Neural progenitor cell (in vitro differentiated cells): ENCODE measurements around the gene CCDC102B. TPM values are rescaled to one million over a fixed set of nuclear protein-coding genes. Genes with fewer than 3 reads are reported as not detected.

Experiments used
- DNase-seq: peaks from one replicate; pipeline ENCODE4 v3.0.0-alpha.2; 2016; ENCODE audit warnings: low spot score
- H2AFZ ChIP-seq: fragments of 200-600 bp; sonication (generic); replicated peaks from 2 replicates; pipeline ENCODE4 v1.6.1; 2016; ENCODE audit warnings: antibody characterized with exemption
- H3F3A ChIP-seq: fragments of 200-600 bp; sonication (generic); 2 replicates; pipeline ENCODE4 v1.6.1; 2016; ENCODE audit warnings: antibody characterized with exemption, low read depth
- H3K27ac ChIP-seq: fragments of 200-600 bp; sonication (generic); 2 replicates; pipeline ENCODE4 v1.5.1; 2016; ENCODE audit warnings: mild to moderate bottlenecking
- H3K27me3 ChIP-seq: fragments of 200-600 bp; sonication (generic); 2 replicates; pipeline ENCODE4 v1.6.1; 2016; ENCODE audit warnings: mild to moderate bottlenecking, moderate library complexity
- H3K36me3 ChIP-seq: fragments of 200-600 bp; sonication (generic); 2 replicates; pipeline ENCODE4 v1.5.1; 2016
- H3K4me1 ChIP-seq: fragments of 200-600 bp; sonication (generic); 2 replicates; pipeline ENCODE4 v1.6.1; 2016; ENCODE audit warnings: mixed run types
- H3K4me2 ChIP-seq: fragments of 200-600 bp; sonication (generic); 2 replicates; pipeline ENCODE4 v1.6.1; 2016
- H3K4me3 ChIP-seq: fragments of 200-600 bp; sonication (generic); 2 replicates; pipeline ENCODE4 v1.5.1; 2016
- H3K79me2 ChIP-seq: fragments of 200-600 bp; sonication (generic); 2 replicates; pipeline ENCODE4 v1.6.1; 2016; ENCODE audit warnings: low read depth
- H3K9ac ChIP-seq: fragments of 200-600 bp; sonication (generic); 2 replicates; pipeline ENCODE4 v1.6.1; 2016
- H3K9me3 ChIP-seq: fragments of 200-600 bp; sonication (generic); 2 replicates; pipeline ENCODE4 v1.5.1; 2016; ENCODE audit warnings: low read depth
- H4K20me1 ChIP-seq: fragments of 200-600 bp; sonication (generic); 2 replicates; pipeline ENCODE4 v1.6.1; 2016; ENCODE audit warnings: low read depth
- H3K27ac Mint-ChIP-seq: 3 replicates; pipeline ENCODE4 v1.8.0; 2021; ENCODE audit warnings: mixed read lengths
- H3K27me3 Mint-ChIP-seq: 2 replicates; pipeline ENCODE4 v1.8.0; 2022; ENCODE audit warnings: low read depth, mild to moderate bottlenecking, inconsistent platforms, moderate library complexity, mixed read lengths; ENCODE audit not compliant: insufficient read depth
- H3K36me3 Mint-ChIP-seq: 3 replicates; pipeline ENCODE4 v1.8.0; 2021; ENCODE audit warnings: mixed read lengths
- H3K4me1 Mint-ChIP-seq: 3 replicates; pipeline ENCODE4 v1.8.0; 2021; ENCODE audit warnings: mixed read lengths
- H3K4me3 Mint-ChIP-seq: 3 replicates; pipeline ENCODE4 v1.8.0; 2021; ENCODE audit warnings: mild to moderate bottlenecking, moderate library complexity, mixed read lengths
- H3K9me3 Mint-ChIP-seq: 3 replicates; pipeline ENCODE4 v1.8.0; 2020; ENCODE audit warnings: mixed read lengths
- CTCF ChIP-seq: fragments of 200-600 bp; sonication (generic); IDR thresholded peaks from 2 replicates; pipeline ENCODE4 v1.5.1; 2017; ENCODE audit warnings: antibody characterized with exemption, mild to moderate bottlenecking
- EZH2 ChIP-seq: fragments of 200-600 bp; sonication (generic); IDR thresholded peaks from 2 replicates; pipeline ENCODE4 v1.6.1; 2017; ENCODE audit warnings: antibody characterized with exemption, mild to moderate bottlenecking, moderate library complexity
- EZH2phosphoT487 ChIP-seq: fragments of 200-600 bp; sonication (generic); IDR thresholded peaks from 2 replicates; pipeline ENCODE4 v1.6.1; 2017; ENCODE audit warnings: antibody characterized with exemption
- total RNA-seq: library from RNA; depleted of rRNA; stranded (reverse); fragments of >200 nt; gene quantifications from 2 replicates; pipeline ENCODE4 v1.2.3, GENCODE V29; 2015; ENCODE audit warnings: low replicate concordance

Gene CCDC102B
- total RNA-seq, 1 donor from 2014 or later, result 26.2 TPM

- H3K4me1 ChIP-seq, result no peaks in the 10 kb centered on the region
- TF ChIP-seq EZH2 (no peak), CTCF (no peak), EZH2phosphoT487 (no peak)
Observed at GRCh38 chr18:68969027-68969426, 171.1 kb downstream of the CCDC102B start.

GRCh38 chr18:68972176-68972575 is 174.3 kb downstream of the CCDC102B start:
- H3K79me2 ChIP-seq, result no peaks in the 10 kb centered on the region
- no peaks in the 10 kb centered on the region for H3K4me1 ChIP-seq
- Mint-ChIP-seq H3K27ac (no peak overlapping the region), H3K36me3 (no peaks in the 10 kb centered on the region), H3K9me3 (no peaks in the 10 kb centered on the region), H3K27me3 (no peaks in the 10 kb centered on the region), H3K4me3 (no peak overlapping the region), H3K4me1 (no peaks in the 10 kb centered on the region)
- H3K9me3 ChIP-seq, result no peaks in the 10 kb centered on the region
- H3K4me2 ChIP-seq, result no peak overlapping the region
- DNase-seq, result no peak
- no peaks in the 10 kb centered on the region for H4K20me1 ChIP-seq
- no peaks in the 10 kb centered on the region for H3K36me3 ChIP-seq
- peak overlapping the region; percentile 37 for H2AFZ ChIP-seq
- no peak overlapping the region for H3K4me3 ChIP-seq
- H3K27me3 ChIP-seq, result no peaks in the 10 kb centered on the region
- H3K27ac ChIP-seq, result no peak overlapping the region
- no peak for TF ChIP-seq EZH2
- H3F3A ChIP-seq, result no peaks in the 10 kb centered on the region
- no peak overlapping the region for H3K9ac ChIP-seq

More at GRCh38 chr18:68969027-68969426, 171.1 kb downstream of the CCDC102B start:
- Histone ChIP-seq H3K4me2 (no peak overlapping the region), H4K20me1 (no peaks in the 10 kb centered on the region), H3K9ac (no peak overlapping the region), H2AFZ (no peak overlapping the region), H3F3A (no peaks in the 10 kb centered on the region), H3K36me3 (no peaks in the 10 kb centered on the region), H3K4me3 (no peak overlapping the region), H3K27me3 (no peaks in the 10 kb centered on the region), H3K27ac (no peak overlapping the region), H3K79me2 (no peaks in the 10 kb centered on the region), H3K9me3 (no peaks in the 10 kb centered on the region)
- no peaks in the 10 kb centered on the region for H3K36me3 Mint-ChIP-seq
- no peak overlapping the region for H3K27ac Mint-ChIP-seq
- no peaks in the 10 kb centered on the region for H3K27me3 Mint-ChIP-seq
- peaks cover 4% of the 10 kb centered on the region for H3K4me1 Mint-ChIP-seq
- DNase-seq, result no peak
- H3K4me3 Mint-ChIP-seq, result no peak overlapping the region
- no peaks in the 10 kb centered on the region for H3K9me3 Mint-ChIP-seq

- no peaks in the 10 kb centered on the region for H3K9me3 Mint-ChIP-seq
- Histone ChIP-seq H3K36me3 (no peaks in the 10 kb centered on the region), H3K79me2 (no peaks in the 10 kb centered on the region), H3K27me3 (no peaks in the 10 kb centered on the region), H3K4me3 (no peak overlapping the region), H3K9ac (no peak overlapping the region), H3K4me2 (no peak overlapping the region), H3F3A (no peaks in the 10 kb centered on the region), H3K27ac (no peak overlapping the region), H3K4me1 (no peaks in the 10 kb centered on the region), H4K20me1 (no peaks in the 10 kb centered on the region), H2AFZ (no peak overlapping the region), H3K9me3 (no peaks in the 10 kb centered on the region)
- no peaks in the 10 kb centered on the region for H3K4me1 Mint-ChIP-seq
- DNase-seq, result no peak
- H3K27ac Mint-ChIP-seq, result no peak overlapping the region
- H3K27me3 Mint-ChIP-seq, result no peaks in the 10 kb centered on the region
- H3K4me3 Mint-ChIP-seq, result no peak overlapping the region
- no peak for TF ChIP-seq EZH2phosphoT487
- TF ChIP-seq EZH2, result no peak
- TF ChIP-seq CTCF, result no peak
- no peaks in the 10 kb centered on the region for H3K36me3 Mint-ChIP-seq
Observed at GRCh38 chr18:68979737-68980136, 181.9 kb downstream of the CCDC102B start.

- no peaks in the 10 kb centered on the region for H3K27me3 ChIP-seq
- no peak for DNase-seq
- peaks cover 5% of the 10 kb centered on the region for H3K9me3 Mint-ChIP-seq
- no peak overlapping the region for H3K4me3 Mint-ChIP-seq
- no peak overlapping the region for H3K27ac Mint-ChIP-seq
- no peak for TF ChIP-seq EZH2phosphoT487
- TF ChIP-seq CTCF, result no peak
- TF ChIP-seq EZH2, result no peak
- H3K27ac ChIP-seq, result no peak overlapping the region
- no peaks in the 10 kb centered on the region for H3K4me1 ChIP-seq
- H3K79me2 ChIP-seq, result no peaks in the 10 kb centered on the region
- H3F3A ChIP-seq, result no peaks in the 10 kb centered on the region
- H3K36me3 ChIP-seq, result no peaks in the 10 kb centered on the region
- H3K9ac ChIP-seq, result no peak overlapping the region
- no peak overlapping the region for H3K4me2 ChIP-seq
- H3K27me3 Mint-ChIP-seq, result no peaks in the 10 kb centered on the region
- no peak overlapping the region for H2AFZ ChIP-seq
- no peaks in the 10 kb centered on the region for H3K4me1 Mint-ChIP-seq
- H3K9me3 ChIP-seq, result no peaks in the 10 kb centered on the region
- no peaks in the 10 kb centered on the region for H3K36me3 Mint-ChIP-seq
- H4K20me1 ChIP-seq, result no peaks in the 10 kb centered on the region
- H3K4me3 ChIP-seq, result no peak overlapping the region
Observed at GRCh38 chr18:68983126-68983525, 185.2 kb downstream of the CCDC102B start.
